Left lobe of liver (tissue), 1 donor: ENCODE measurements around the gene S100A2. TPM values are rescaled to one million over a fixed set of nuclear protein-coding genes. Genes with fewer than 3 reads are reported as not detected.

Source experiments
- total RNA-seq: library from RNA; stranded (reverse); gene quantifications from one replicate; pipeline ENCODE4 v1.2.1, GENCODE V29; 2021
- donor health status: DM: no; HTN: yes; CAD: no.

Gene S100A2
- total RNA-seq, 1 donor from 2014 or later = 0.55 TPM

Other genes with a start within 250 kb of the S100A2 start
- gene PGLYRP4, start 217.0 kb downstream of the S100A2 start, total RNA-seq = not detected
- 36.3 TPM for gene S100A9, start 208.0 kb downstream of the S100A2 start, total RNA-seq
- gene S100A12, start 190.2 kb downstream of the S100A2 start, total RNA-seq = 1.2 TPM
- gene S100A8, start 174.8 kb downstream of the S100A2 start, total RNA-seq = 23.7 TPM
- gene S100A7A, start 149.3 kb downstream of the S100A2 start, total RNA-seq = not detected
- not detected for gene S100A7, start 105.2 kb downstream of the S100A2 start, total RNA-seq
- gene S100A6, start 29.9 kb downstream of the S100A2 start, total RNA-seq = 13.9 TPM
- not detected for gene S100A5, start 24.9 kb downstream of the S100A2 start, total RNA-seq
- 7.1 TPM for gene S100A4, start 20.0 kb downstream of the S100A2 start, total RNA-seq
- not detected for gene S100A3, start 16.6 kb downstream of the S100A2 start, total RNA-seq
- gene S100A16, start 47.3 kb upstream of the S100A2 start, total RNA-seq = 57.4 TPM
- gene S100A14, start 50.5 kb upstream of the S100A2 start, total RNA-seq = 4.9 TPM
- gene S100A13, start 61.7 kb upstream of the S100A2 start, total RNA-seq = 10.2 TPM
- gene S100A1, start 62.6 kb upstream of the S100A2 start, total RNA-seq = 1.7 TPM
- 24.5 TPM for gene CHTOP, start 68.2 kb upstream of the S100A2 start, total RNA-seq
- 15.1 TPM for gene SNAPIN, start 92.9 kb upstream of the S100A2 start, total RNA-seq
- 33.2 TPM for gene ILF2, start 105.1 kb upstream of the S100A2 start, total RNA-seq
- gene NPR1, start 112.8 kb upstream of the S100A2 start, total RNA-seq = 7.1 TPM
- gene INTS3, start 162.2 kb upstream of the S100A2 start, total RNA-seq = 21.9 TPM
- 60.7 TPM for gene SLC27A3, start 209.6 kb upstream of the S100A2 start, total RNA-seq